OCI-LY1 (cell line): Measurements from ENCODE around the gene SEC11A.

ENCODE experiments used
- H2AFZ ChIP-seq: fragments of 200-600 bp; sonication (generic), shearing (Covaris generic); 2 replicates; pipeline ENCODE4 v1.6.0; 2014; ENCODE audit warnings: antibody characterized with exemption, mild to moderate bottlenecking, low read length
- H3F3A ChIP-seq: fragments of 200-600 bp; sonication (generic), shearing (Covaris generic); 2 replicates; pipeline ENCODE4 v1.6.0; 2014; ENCODE audit warnings: mild to moderate bottlenecking, antibody characterized with exemption, low read length, moderate library complexity; ENCODE audit not compliant: insufficient read depth
- H3K27ac ChIP-seq: fragments of 200-600 bp; sonication (generic); 2 replicates; pipeline ENCODE4 v1.5.1; 2014; ENCODE audit warnings: low read length, mixed run types, mild to moderate bottlenecking, low read depth; ENCODE audit not compliant: poor library complexity, severe bottlenecking
- H3K27me3 ChIP-seq: fragments of 200-600 bp; sonication (generic); 2 replicates; pipeline ENCODE4 v1.6.0; 2014; ENCODE audit warnings: antibody characterized with exemption, mild to moderate bottlenecking, low read length, moderate library complexity; ENCODE audit not compliant: insufficient read depth
- H3K36me3 ChIP-seq: fragments of 200-600 bp; sonication (generic); 2 replicates; pipeline ENCODE4 v1.6.1; 2014; ENCODE audit warnings: mild to moderate bottlenecking, antibody characterized with exemption, low read length, moderate library complexity, mixed read lengths; ENCODE audit not compliant: insufficient read depth
- H3K4me1 ChIP-seq: fragments of 200-600 bp; sonication (generic); 2 replicates; pipeline ENCODE4 v1.5.1; 2014; ENCODE audit warnings: mild to moderate bottlenecking, low read length, moderate library complexity; ENCODE audit not compliant: insufficient read depth, severe bottlenecking
- H3K4me2 ChIP-seq: fragments of 200-600 bp; sonication (generic), shearing (Covaris generic); 2 replicates; pipeline ENCODE4 v1.6.1; 2014; ENCODE audit warnings: low read length
- H3K4me3 ChIP-seq: fragments of 200-600 bp; sonication (generic); 2 replicates; pipeline ENCODE4 v1.5.1; 2014; ENCODE audit warnings: low read length, low read depth, mild to moderate bottlenecking, mixed read lengths; ENCODE audit not compliant: poor library complexity, severe bottlenecking
- H3K79me2 ChIP-seq: fragments of 200-600 bp; shearing (Covaris generic); 2 replicates; pipeline ENCODE4 v1.6.1; 2016; ENCODE audit warnings: mixed run types, low read length, mixed read lengths; ENCODE audit not compliant: insufficient read depth
- H3K9ac ChIP-seq: fragments of 200-600 bp; sonication (generic), shearing (Covaris generic); 2 replicates; pipeline ENCODE4 v1.6.1; 2014; ENCODE audit warnings: mild to moderate bottlenecking, low read length, mixed read lengths
- H3K9me2 ChIP-seq: fragments of 200-600 bp; sonication (generic), shearing (Covaris generic); 2 replicates; pipeline ENCODE4 v1.6.1; 2014; ENCODE audit warnings: low read depth, mild to moderate bottlenecking, low read length, mixed read lengths
- H3K9me3 ChIP-seq: fragments of 200-600 bp; shearing (Covaris generic); 2 replicates; pipeline ENCODE4 v1.6.1; 2014; ENCODE audit warnings: low read length, mixed read lengths
- H4K20me1 ChIP-seq: fragments of 200-600 bp; sonication (generic), shearing (Covaris generic); 2 replicates; pipeline ENCODE4 v1.6.0; 2016; ENCODE audit warnings: mild to moderate bottlenecking, low read length; ENCODE audit not compliant: insufficient read depth
- EZH2 ChIP-seq: fragments of 200-600 bp; sonication (generic), shearing (Covaris generic); IDR thresholded peaks from 2 replicates; pipeline ENCODE4 v1.8.0; 2017; ENCODE audit warnings: borderline replicate concordance, mixed run types, mild to moderate bottlenecking, antibody characterized with exemption, low read length, moderate library complexity, mixed read lengths
- TF ChIP-seq, protein P1 (sequence below): fragments of 200-600 bp; sonication (generic), shearing (Covaris generic); IDR thresholded peaks from 2 replicates; pipeline ENCODE4 v1.5.1; 2017; ENCODE audit warnings: mild to moderate bottlenecking, antibody characterized with exemption, low read length, moderate library complexity, mixed read lengths

SEC11A gene

DNA sequence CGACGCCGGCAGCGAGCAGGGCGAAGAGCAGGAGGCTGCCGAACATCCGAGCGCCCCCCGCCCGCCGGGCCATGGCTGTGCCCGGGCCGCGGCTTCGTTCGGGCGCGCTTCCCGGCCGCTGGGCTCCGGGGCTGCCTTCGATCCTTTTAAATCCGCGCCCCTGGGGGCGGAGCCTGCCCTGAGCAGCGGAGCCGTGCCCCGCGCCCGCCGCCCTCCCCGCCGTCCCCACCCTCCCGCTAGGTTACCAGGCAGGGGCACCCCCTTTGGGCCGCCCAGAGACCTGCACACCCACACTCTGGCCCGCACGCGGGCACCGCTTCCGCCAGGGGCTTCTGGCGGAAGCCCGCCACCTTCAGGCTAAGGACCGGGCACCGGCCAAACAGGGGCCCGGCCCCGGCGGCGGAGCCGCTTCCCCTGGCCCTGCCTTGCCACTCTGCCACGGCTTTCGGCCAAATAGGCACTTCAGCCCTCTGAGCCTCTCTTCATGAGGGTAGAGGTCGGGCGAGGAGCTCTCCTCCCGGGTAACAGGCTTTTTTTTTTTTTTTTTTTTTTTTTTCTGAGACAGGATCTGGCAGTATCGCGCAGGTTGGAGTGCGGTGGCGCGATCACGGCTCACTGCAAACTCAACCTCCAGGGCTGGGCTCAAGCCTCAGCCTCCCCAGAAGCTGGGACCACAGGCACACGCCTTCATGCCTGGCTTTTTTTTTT lies 57.7 kb downstream of the SEC11A start, which contains the start of gene NMB:
Gene NMB (minus strand): TSS at position 120 of the 708 bp plus-strand sequence. CDS start 47 bp downstream, at position 73.
- peak within 1 kb of the TSS; percentile 30; the same call in 1 of the 2 replicates for H2AFZ ChIP-seq
- no peaks in the 10 kb centered on the region for H3K9me3 ChIP-seq
- H3K4me3 ChIP-seq, result peak within 1 kb of the TSS; percentile 68
- H3K79me2 ChIP-seq, result no peaks in the 10 kb centered on the region
- H3K9me2 ChIP-seq, result no peaks in the 10 kb centered on the region
- peaks cover 49% of the 10 kb centered on the region for H3K4me1 ChIP-seq
- no peaks in the 10 kb centered on the region for H4K20me1 ChIP-seq
- H3K27ac ChIP-seq, result peak within 1 kb of the TSS; percentile 87
- no peak for TF ChIP-seq EZH2
- TF ChIP-seq, protein P1, sequence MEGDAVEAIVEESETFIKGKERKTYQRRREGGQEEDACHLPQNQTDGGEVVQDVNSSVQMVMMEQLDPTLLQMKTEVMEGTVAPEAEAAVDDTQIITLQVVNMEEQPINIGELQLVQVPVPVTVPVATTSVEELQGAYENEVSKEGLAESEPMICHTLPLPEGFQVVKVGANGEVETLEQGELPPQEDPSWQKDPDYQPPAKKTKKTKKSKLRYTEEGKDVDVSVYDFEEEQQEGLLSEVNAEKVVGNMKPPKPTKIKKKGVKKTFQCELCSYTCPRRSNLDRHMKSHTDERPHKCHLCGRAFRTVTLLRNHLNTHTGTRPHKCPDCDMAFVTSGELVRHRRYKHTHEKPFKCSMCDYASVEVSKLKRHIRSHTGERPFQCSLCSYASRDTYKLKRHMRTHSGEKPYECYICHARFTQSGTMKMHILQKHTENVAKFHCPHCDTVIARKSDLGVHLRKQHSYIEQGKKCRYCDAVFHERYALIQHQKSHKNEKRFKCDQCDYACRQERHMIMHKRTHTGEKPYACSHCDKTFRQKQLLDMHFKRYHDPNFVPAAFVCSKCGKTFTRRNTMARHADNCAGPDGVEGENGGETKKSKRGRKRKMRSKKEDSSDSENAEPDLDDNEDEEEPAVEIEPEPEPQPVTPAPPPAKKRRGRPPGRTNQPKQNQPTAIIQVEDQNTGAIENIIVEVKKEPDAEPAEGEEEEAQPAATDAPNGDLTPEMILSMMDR, result peak; percentile 70
- 0 out of 2 replicates have a peak, but pooled peaks cover 2% of the 10 kb centered on the region for H3F3A ChIP-seq
- H3K27me3 ChIP-seq, result no peaks in the 10 kb centered on the region
- no peaks in the 10 kb centered on the region for H3K36me3 ChIP-seq
- H3K9ac ChIP-seq, result peak within 1 kb of the TSS; percentile 78
- peak within 1 kb of the TSS; percentile 91 for H3K4me2 ChIP-seq

DNA sequence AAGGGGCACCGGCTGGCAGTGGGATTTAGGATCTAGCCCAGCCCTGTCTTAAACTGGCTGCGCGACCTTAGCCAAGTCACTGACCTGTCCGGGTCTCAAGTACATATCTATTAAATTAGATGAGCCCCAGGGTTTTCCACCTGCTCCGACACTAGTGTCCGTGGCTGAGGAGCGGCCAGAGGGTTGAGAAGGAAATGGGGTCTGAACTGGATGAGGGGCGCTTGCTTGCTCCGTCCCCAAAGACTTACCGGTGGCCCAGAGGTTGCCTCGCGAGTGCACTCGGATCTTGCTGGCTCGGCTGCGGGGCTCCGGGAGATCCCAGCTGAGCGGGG lies 58.2 kb downstream of the SEC11A start:
- no peaks in the 10 kb centered on the region for H3K9me3 ChIP-seq
- H3K4me1 ChIP-seq, result peaks cover 54% of the 10 kb centered on the region
- H3K9me2 ChIP-seq, result no peaks in the 10 kb centered on the region
- no peaks in the 10 kb centered on the region for H3K27me3 ChIP-seq
- peak overlapping the region; percentile 68 for H3K4me3 ChIP-seq
- no peaks in the 10 kb centered on the region for H4K20me1 ChIP-seq
- H3K4me2 ChIP-seq, result peak overlapping the region; percentile 91
- H3K36me3 ChIP-seq, result peaks cover under 1% of the 10 kb centered on the region; the same call in 1 of the 2 replicates
- TF ChIP-seq, protein P1, result no peak
- TF ChIP-seq EZH2, result no peak
- H3K9ac ChIP-seq, result peak overlapping the region; percentile 78
- no peaks in the 10 kb centered on the region for H3K79me2 ChIP-seq
- H2AFZ ChIP-seq, result no peak overlapping the region
- 0 out of 2 replicates have a peak, but pooled peaks cover 2% of the 10 kb centered on the region for H3F3A ChIP-seq
- peak overlapping the region; percentile 27 for H3K27ac ChIP-seq

DNA sequence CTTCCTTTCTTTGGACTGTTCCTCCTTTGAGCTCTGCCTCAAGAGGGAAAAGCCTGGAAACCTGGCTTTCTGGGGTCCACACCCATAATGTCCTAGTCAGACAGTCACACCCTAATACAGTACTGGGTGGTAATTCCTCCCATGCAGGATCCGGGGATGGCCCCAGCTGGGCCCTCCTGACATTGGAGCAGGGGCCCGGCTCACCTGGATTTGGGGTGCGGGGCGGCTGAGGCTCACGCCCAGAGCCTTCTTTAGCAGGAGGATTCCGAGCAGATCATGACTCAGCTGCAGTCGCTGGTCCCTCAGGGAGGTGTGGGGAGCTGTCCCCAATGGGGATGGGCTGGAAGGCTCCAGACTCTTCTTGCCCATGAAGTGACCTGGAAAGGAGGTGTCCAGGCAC lies 59.0 kb downstream of the SEC11A start:
- Histone ChIP-seq H3K27ac (peak overlapping the region; percentile 27), H3K27me3 (no peaks in the 10 kb centered on the region), H3K36me3 (peaks cover 8% of the 10 kb centered on the region; the same call in 1 of the 2 replicates), H3K9me2 (no peaks in the 10 kb centered on the region), H3K4me1 (peaks cover 60% of the 10 kb centered on the region), H3K79me2 (no peaks in the 10 kb centered on the region), H3K9ac (peak overlapping the region; percentile 78), H3K4me3 (peak overlapping the region; percentile 68), H3K9me3 (no peaks in the 10 kb centered on the region), H3F3A (0 out of 2 replicates have a peak, but pooled peaks cover 2% of the 10 kb centered on the region), H4K20me1 (no peaks in the 10 kb centered on the region), H2AFZ (no peak overlapping the region), H3K4me2 (peak overlapping the region; percentile 91)
- no peak for TF ChIP-seq EZH2
- TF ChIP-seq, protein P1, result no peak
